Neutrophil (primary cell): Measurements from ENCODE around the gene PALLD.

Experiments used
- H3K27ac ChIP-seq: fragments of 200-600 bp; sonication (generic); 2 replicates; pipeline ENCODE4 v1.5.1; 2016; ENCODE audit warnings: mild to moderate bottlenecking, moderate library complexity
- H3K27me3 ChIP-seq: fragments of 200-600 bp; sonication (generic); 2 replicates; pipeline ENCODE4 v1.6.0; 2016; ENCODE audit warnings: mild to moderate bottlenecking
- H3K36me3 ChIP-seq: fragments of 200-600 bp; sonication (generic); 2 replicates; pipeline ENCODE4 v1.5.1; 2017
- H3K4me1 ChIP-seq, 2 experiments: fragments of 200-600 bp in 1 of 2; sonication (generic) in 1 of 2; 1 replicate in 1 of 2; 2 replicates in 1 of 2; pipeline versions ENCODE4 v1.5.1 to v1.6.1; 2013 to 2016; ENCODE audit warnings: low read depth in 1 of 2, low read length in 1 of 2, mild to moderate bottlenecking in 1 of 2, moderate library complexity in 1 of 2; ENCODE audit not compliant: control insufficient read depth in 1 of 2, insufficient read depth in 1 of 2
- H3K4me3 ChIP-seq, 2 experiments: fragments of 200-600 bp in 1 of 2; sonication (generic) in 1 of 2; 1 replicate in 1 of 2; 2 replicates in 1 of 2; pipeline ENCODE4 v1.5.1; 2013 to 2016; ENCODE audit warnings: low read depth in 1 of 2, low read length in 1 of 2, mild to moderate bottlenecking in 1 of 2, moderate library complexity in 1 of 2
- H3K9me3 ChIP-seq: fragments of 200-600 bp; sonication (generic); 2 replicates; pipeline ENCODE4 v1.5.1; 2016
- CTCF ChIP-seq: fragments of 200-600 bp; sonication (generic); IDR thresholded peaks from 2 replicates; pipeline ENCODE4 v1.5.1; 2016; ENCODE audit warnings: antibody characterized with exemption

Gene PALLD

GRCh38 chr4:168736860-168737805 is 240.3 kb downstream of the PALLD start:
- Histone ChIP-seq H3K4me3 (no peak overlapping the region), H3K9me3 (no peaks in the 10 kb centered on the region), H3K4me1 (no peaks in the 10 kb centered on the region), H3K27me3 (no peaks in the 10 kb centered on the region), H3K27ac (no peak overlapping the region), H3K36me3 (no peaks in the 10 kb centered on the region)
- no peak for TF ChIP-seq CTCF

DNA sequence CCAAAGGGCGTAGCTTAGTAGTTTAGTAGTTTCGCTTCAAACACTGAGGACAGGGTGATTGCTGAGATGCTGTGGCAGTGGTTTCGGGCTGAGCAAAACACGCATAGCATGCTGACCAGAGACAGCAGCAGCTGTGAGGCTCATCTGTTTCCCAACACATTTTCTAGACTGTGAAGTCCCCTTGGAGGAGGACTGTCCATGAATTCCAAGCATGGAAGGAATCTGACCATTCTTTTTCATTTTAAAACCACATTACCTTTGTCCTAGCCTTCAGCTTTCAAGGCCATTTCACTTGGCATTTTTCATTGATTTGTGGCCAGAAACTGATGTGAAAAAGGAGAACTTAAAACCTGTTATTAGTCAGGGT is 240.9 kb downstream of the PALLD start:
- H3K4me1 ChIP-seq = no peaks in the 10 kb centered on the region
- no peak for TF ChIP-seq CTCF

DNA sequence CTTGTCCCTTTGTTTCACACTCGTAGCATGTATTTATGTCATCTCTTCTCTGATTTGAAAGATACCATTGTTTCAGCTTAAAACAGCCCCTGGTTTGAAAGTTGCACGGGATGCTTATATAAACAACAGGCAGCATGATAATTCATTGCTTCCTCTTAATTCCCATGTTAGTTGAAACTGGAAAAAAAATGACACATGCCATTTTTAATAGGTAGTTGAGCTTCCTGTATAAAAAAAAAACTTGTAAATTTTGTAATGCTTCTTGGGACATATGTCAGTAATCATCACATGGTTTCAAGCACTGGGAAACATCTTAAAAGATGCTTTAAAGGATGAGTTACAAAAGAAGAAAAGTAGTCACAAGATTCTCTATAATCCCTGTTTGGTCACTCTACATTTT is 243.0 kb downstream of the PALLD start:
- no peaks in the 10 kb centered on the region for H3K9me3 ChIP-seq
- no peak overlapping the region for H3K4me3 ChIP-seq
- H3K27ac ChIP-seq = no peak overlapping the region
- no peaks in the 10 kb centered on the region for H3K27me3 ChIP-seq
- TF ChIP-seq CTCF = no peak
- H3K4me1 ChIP-seq = no peaks in the 10 kb centered on the region
- H3K36me3 ChIP-seq = no peaks in the 10 kb centered on the region

More for the DNA sequence above, 240.9 kb downstream of the PALLD start:
- Histone ChIP-seq H3K9me3 (no peaks in the 10 kb centered on the region), H3K27ac (no peak overlapping the region), H3K4me3 (no peak overlapping the region), H3K27me3 (no peaks in the 10 kb centered on the region), H3K36me3 (no peaks in the 10 kb centered on the region)

DNA sequence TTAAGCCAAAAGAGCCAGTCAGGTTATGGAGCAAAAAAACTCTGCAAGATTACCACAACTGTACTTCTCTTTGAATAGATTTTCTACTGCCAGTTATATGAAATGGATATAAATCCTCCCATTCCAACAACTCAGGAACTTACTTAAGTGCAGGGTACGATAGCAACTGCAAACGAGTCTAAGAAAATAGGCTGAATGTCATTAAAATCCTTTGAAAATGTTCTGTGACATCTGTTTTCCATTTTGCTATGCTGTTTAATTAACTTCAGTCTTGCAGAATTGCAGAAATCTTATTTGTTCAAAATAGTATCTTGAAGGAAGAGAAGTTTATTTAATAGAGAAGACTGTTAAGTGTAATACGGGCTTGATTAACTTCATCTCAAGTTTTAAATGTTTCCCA is 243.8 kb downstream of the PALLD start:
- Histone ChIP-seq H3K36me3 (no peaks in the 10 kb centered on the region), H3K27ac (no peak overlapping the region), H3K9me3 (no peaks in the 10 kb centered on the region), H3K27me3 (no peaks in the 10 kb centered on the region), H3K4me3 (no peak overlapping the region), H3K4me1 (no peaks in the 10 kb centered on the region)
- TF ChIP-seq CTCF = no peak

GRCh38 chr4:168741281-168742173 is 244.7 kb downstream of the PALLD start:
- Histone ChIP-seq H3K27me3 (no peaks in the 10 kb centered on the region), H3K36me3 (no peaks in the 10 kb centered on the region), H3K9me3 (no peaks in the 10 kb centered on the region), H3K27ac (no peak overlapping the region), H3K4me3 (no peak overlapping the region), H3K4me1 (no peaks in the 10 kb centered on the region)
- TF ChIP-seq CTCF = no peak
